Skin epidermis (tissue), 12 donors: ENCODE data around the gene IGF2BP1.
A peak's percentile ranks its signal among the peaks of the same experiment; 100 is the strongest.

Experiments used
- H3K27ac ChIP-seq, 21 experiments: fragments of 200-600 bp; sonication (generic) in 11 of 21; one replicate each; pipeline ENCODE4 v1.5.0; 2020; ENCODE audit warnings: mild to moderate bottlenecking in 3 of 21, inconsistent platforms in 2 of 21, moderate library complexity in 2 of 21
- H3K4me3 ChIP-seq, 7 experiments: fragments of 200-600 bp; sonication (generic) in 2 of 7; one replicate each; pipeline ENCODE4 v1.5.0; 2020; ENCODE audit warnings: inconsistent platforms in 2 of 7, mild to moderate bottlenecking in 2 of 7, moderate library complexity in 1 of 7

The IGF2BP1 gene

GRCh38 chr17:48997103-48997826, at the start of gene IGF2BP1:
IGF2BP1 (plus strand) TSS chr17:48997385; CDS start chr17:48997746, 361 bp downstream.
- Histone ChIP-seq H3K27ac (no peak within 1 kb of the TSS), H3K4me3 (peak within 1 kb of the TSS in 2 of 7 experiments; percentile 14)

DNA sequence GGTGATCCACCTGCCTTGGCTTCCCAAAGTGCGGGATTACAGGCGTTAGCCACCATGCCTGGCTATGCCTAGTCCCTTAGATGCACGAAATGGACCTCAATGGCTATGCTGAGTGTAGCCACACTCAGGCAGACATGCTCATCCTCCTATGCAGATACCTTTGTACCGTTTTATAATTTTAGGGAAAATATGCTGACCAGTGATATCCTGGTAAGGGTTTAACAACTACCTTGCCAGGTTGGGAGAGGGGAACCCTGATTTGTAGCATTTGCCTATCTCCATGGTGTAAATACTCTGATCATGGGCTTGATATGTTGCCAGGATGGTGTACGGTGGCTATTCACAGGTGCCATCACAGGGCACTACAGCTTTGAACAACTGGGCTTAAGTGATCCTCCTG, 45.6 kb upstream of the IGF2BP1 start:
- Histone ChIP-seq H3K27ac (no peak overlapping the region), H3K4me3 (no peak overlapping the region)

- H3K4me3 ChIP-seq: no peak overlapping the region
- no peak overlapping the region for H3K27ac ChIP-seq
These were observed 44.3 kb upstream of the IGF2BP1 start for GRCh38 chr17:48952904-48953303.

DNA sequence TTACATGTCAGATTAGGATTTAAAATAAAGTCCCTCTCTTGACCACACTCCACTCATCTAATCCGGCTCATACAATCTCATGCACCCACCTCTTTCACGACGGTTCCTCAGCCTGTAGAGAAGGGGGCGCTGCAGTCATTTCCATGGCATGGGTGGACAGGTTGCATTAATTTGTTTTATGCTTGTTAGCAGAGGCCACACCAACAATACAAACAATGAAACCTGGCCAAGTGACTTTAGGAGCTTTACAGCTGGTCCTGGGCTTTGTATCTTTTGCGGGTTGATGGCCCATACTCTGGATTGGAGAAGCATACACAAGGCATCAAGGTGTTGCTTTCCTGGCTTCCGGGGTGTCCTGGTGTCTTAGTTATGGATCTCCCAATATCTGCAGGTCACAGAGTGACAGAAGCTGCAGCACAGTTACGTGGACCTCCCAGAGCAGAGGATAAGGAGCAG, 42.9 kb upstream of the IGF2BP1 start:
- H3K4me3 ChIP-seq: no peak overlapping the region
- H3K27ac ChIP-seq: no peak overlapping the region

DNA sequence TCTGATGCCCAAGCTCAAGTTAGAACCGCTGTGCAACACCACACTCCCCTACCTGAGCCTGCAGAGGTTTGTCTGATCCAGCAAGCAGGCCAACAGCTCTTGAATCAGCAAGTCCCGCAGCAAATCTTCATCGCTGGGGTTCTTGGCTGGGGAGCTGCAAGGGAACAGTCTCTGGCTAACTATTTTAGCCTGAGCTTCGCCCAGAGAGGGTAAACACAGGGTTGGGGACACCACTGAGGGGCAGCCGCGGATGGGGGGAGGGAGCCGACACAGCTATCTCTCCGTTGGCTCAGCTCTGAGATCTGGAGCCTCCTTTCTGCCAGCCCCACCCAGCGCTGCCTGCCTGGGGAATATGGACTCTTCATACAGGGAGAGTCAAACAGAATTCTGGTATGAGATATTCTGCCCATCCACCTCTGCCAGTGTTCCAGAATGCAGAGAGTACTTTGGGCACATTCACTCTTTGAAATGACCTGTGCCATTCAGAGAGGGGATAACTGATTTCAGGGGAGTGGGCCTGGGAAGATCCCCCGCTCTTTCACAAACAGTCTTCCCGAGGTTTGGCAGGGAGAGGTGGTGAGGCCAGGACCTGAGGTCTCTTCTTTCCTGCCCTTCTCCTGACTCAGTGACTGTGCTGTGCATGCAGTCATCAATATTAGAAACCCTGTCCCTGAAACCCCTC, 36.2 kb upstream of the IGF2BP1 start:
- Histone ChIP-seq H3K4me3 (no peak overlapping the region), H3K27ac (no peak overlapping the region)

GRCh38 chr17:48961516-48962233, 35.5 kb upstream of the IGF2BP1 start:
- H3K27ac ChIP-seq: no peak overlapping the region

DNA sequence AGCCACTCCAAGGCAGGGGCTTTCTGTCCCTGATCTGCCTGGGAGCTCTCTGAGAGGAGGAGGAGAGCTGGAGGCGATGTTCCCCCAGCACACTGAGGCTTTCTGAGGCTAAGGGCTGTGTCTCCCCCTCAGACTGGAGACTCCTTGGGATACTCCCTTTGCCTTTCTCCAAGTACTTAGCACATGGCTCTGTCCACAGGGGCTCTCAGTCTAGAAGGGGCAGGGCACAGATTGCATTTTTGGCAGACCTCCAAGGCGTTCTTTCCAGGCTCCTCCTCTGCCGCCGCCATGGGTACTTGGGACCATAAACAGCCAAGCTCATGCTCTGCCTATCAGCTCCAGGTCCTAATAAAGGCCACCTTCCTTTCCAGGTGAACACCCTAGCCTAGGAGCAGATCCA, 27.0 kb upstream of the IGF2BP1 start:
- Histone ChIP-seq H3K4me3 (no peak overlapping the region), H3K27ac (no peak overlapping the region)

More at GRCh38 chr17:48961516-48962233, 35.5 kb upstream of the IGF2BP1 start:
- H3K4me3 ChIP-seq: no peak overlapping the region

GRCh38 chr17:48970865-48971687, 26.1 kb upstream of the IGF2BP1 start:
- H3K27ac ChIP-seq: peak overlapping the region in 3 of 21 experiments; percentile 39 to 68 (median 47)
- H3K4me3 ChIP-seq: no peak overlapping the region

DNA sequence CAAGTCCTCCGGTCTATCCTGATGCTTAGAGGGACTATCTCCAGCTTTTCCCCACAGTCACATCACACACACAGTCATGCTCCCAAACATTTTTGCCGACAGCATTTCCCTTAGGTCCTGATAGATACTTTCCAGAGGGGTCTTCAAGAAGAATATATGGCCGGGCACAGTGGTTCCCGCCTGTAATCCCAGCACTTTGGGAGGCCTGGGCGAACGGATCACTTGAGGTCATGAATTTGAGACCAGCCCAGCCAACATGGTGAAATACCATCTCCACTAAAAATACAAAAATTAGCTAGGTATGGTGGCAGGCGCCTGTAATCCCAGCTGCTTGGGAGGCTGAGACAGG, 24.5 kb upstream of the IGF2BP1 start:
- Histone ChIP-seq H3K4me3 (no peak overlapping the region), H3K27ac (peak overlapping the region in 4 of 21 experiments; percentile 11 to 68 (median 36))

DNA sequence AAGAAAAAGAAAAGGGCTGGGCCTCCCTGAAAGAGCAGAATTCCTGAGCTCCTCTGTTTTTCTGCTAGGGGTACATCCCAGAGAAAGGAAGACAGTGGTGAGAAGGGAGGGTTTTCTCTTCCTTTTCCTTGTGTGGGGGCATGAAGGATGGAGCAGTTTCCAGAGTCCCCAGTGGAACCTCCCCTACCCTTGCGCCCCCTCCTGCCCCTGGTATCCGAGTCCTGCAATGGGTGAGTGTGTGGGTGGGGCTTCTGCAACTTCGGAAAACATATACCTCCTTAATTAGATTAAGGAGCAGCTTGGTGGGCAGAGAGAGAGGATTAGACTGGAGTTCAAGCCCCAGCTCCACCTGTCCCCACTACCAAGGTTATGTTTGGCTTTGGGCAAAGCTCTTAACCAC, 23.4 kb upstream of the IGF2BP1 start:
- no peak overlapping the region for H3K4me3 ChIP-seq
- H3K27ac ChIP-seq: no peak overlapping the region

- Histone ChIP-seq H3K27ac (no peak overlapping the region), H3K4me3 (no peak overlapping the region)
These were observed 15.2 kb upstream of the IGF2BP1 start for GRCh38 chr17:48981927-48982539.

GRCh38 chr17:48985436-48986245, 11.5 kb upstream of the IGF2BP1 start:
- Histone ChIP-seq H3K27ac (no peak overlapping the region), H3K4me3 (no peak overlapping the region)

DNA sequence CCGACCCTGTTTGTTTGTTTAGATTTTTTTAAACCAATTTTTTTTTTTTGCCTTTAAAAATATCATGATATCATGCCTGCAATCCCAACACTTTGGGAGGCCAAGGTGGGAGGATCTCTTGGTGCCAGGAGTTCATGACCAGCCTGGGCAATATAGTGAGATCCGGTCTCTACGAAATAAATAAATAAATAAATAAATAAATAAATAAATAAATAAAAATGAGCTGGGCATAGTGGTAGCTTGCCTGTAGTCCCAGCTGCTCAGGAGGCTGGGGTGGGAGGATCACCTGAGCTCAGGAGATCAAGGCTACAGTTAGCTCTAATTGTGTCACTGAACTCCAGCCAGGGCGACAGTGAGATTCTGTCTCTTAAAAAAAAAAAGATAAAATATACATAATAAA, 8.1 kb upstream of the IGF2BP1 start:
- Histone ChIP-seq H3K4me3 (no peak overlapping the region), H3K27ac (no peak overlapping the region)

- Histone ChIP-seq H3K4me3 (no peak overlapping the region), H3K27ac (no peak overlapping the region)
These were observed 6.3 kb upstream of the IGF2BP1 start for GRCh38 chr17:48990882-48991357.

GRCh38 chr17:48992444-48992843, 4.7 kb upstream of the IGF2BP1 start:
- H3K4me3 ChIP-seq: no peak overlapping the region
- no peak overlapping the region for H3K27ac ChIP-seq

DNA sequence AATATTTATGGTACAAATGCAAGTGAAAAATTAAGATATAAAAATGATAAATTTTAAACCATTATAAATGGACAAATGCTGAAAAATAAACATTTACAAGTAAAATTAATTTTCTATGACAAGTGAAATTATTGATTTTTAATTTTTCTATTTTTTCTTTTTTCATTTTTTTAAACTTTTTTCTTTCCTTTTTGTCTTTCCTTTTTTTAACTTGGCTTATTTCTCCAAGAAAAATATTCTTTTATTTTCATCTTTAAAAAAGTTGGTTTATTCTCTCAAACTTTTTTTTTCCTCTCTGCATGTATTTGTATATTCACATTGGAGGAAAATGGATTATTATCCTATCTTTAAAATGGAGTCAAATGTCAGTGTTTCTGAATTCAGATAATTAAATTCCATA, 3.9 kb upstream of the IGF2BP1 start:
- no peak overlapping the region for H3K4me3 ChIP-seq
- H3K27ac ChIP-seq: no peak overlapping the region

DNA sequence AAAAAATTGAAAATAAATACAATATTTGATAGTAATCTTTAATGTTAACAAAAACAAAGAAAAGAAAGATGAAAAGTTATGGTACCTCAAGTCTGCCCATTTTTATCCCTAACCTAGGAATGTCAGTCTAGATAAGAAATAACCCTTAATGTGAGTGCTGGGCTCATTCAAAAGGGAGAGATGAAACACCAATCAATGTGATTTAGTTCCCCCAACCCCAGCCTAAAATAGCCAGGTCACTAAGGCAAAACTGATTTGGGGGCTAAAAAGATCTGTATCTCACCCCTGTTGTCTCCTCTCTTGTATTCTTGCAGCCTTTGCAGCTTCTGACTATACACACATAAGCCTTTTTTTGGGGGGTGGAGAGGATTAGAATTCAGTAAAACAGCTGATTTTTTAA, 3.2 kb upstream of the IGF2BP1 start:
- no peak overlapping the region for H3K27ac ChIP-seq

GRCh38 chr17:48994549-48995303, 2.5 kb upstream of the IGF2BP1 start:
- Histone ChIP-seq H3K4me3 (no peak overlapping the region), H3K27ac (no peak overlapping the region)

More for the DNA sequence above, 3.2 kb upstream of the IGF2BP1 start:
- no peak overlapping the region for H3K4me3 ChIP-seq
